ENCODE measurements around the gene GOLT1A.

Gene GOLT1A

DNA sequence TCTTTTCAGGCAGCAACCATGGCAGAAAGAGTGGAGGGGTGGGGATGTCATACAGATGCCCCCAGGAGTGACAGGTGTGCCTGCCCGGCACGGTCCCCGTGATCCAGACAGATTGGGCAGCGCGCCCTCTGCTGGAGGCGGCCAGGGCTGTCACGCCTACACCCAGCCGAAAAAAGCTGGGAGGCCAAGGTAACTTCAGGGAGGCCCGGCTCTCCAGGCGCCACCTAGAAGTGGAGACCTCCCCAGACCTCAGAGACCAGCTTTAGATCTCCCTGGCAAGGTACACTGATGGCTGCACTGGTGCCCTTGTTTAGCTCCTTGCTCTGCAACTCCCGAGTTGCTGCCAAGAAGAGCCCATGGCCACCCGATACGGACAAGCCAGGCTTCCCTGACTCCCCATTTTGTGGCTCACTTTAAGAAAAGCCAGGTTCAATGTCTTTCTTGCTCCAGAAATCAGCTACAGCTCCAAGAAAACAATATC is 6.6 kb downstream of the GOLT1A start:
- H3K4me3 ChIP-seq (ENCODE audit: low read length, poor library complexity, severe bottlenecking): no peak overlapping the region
- H4K20me1 ChIP-seq (ENCODE audit: insufficient read depth, low read length, poor library complexity, severe bottlenecking): no peaks in the 10 kb centered on the region
- peak overlapping the region; percentile 80 for H2AFZ ChIP-seq (ENCODE audit: low read length)
- no peaks in the 10 kb centered on the region for H3K36me3 ChIP-seq (ENCODE audit: insufficient read depth, low read length)
- no peaks in the 10 kb centered on the region for H3K79me2 ChIP-seq (ENCODE audit: insufficient read depth, low read length)
- H3K9me3 ChIP-seq (ENCODE audit: insufficient read depth, low read depth, low read length): no peaks in the 10 kb centered on the region
- no peaks in the 10 kb centered on the region for H3F3A ChIP-seq (ENCODE audit: low read depth)
- H3K9ac ChIP-seq (ENCODE audit: low read depth, low read length, poor library complexity, severe bottlenecking): no peak overlapping the region
- no peaks in the 10 kb centered on the region for H3K27me3 ChIP-seq (ENCODE audit: insufficient read depth, low read length, poor library complexity, severe bottlenecking)
- H3K4me2 ChIP-seq (ENCODE audit: low read depth, low read length, poor library complexity, severe bottlenecking): no peak overlapping the region
- TF ChIP-seq CTCF (conservative IDR thresholded peaks at IDR 0.05; ENCODE audit: low read length) (peak; percentile 89), EZH2phosphoT487 (IDR thresholded peaks at IDR 0.05; ENCODE audit: borderline replicate concordance) (no peak)
- H3K4me1 ChIP-seq (ENCODE audit: insufficient read depth, low read length, poor library complexity, severe bottlenecking): no peaks in the 10 kb centered on the region
- H3K9me2 ChIP-seq (replicated peaks; ENCODE audit: low read depth, low read length): no peaks in the 10 kb centered on the region

- H3K4me1 ChIP-seq (ENCODE audit: insufficient read depth, low read length, poor library complexity, severe bottlenecking): no peaks in the 10 kb centered on the region
- H3K79me2 ChIP-seq (ENCODE audit: insufficient read depth, low read length): no peaks in the 10 kb centered on the region
- no peak for TF ChIP-seq EZH2phosphoT487 (IDR thresholded peaks at IDR 0.05; ENCODE audit: borderline replicate concordance)
- TF ChIP-seq CTCF (conservative IDR thresholded peaks at IDR 0.05; ENCODE audit: low read length): no peak
- H4K20me1 ChIP-seq (ENCODE audit: insufficient read depth, low read length, poor library complexity, severe bottlenecking): no peaks in the 10 kb centered on the region
- no peaks in the 10 kb centered on the region for H3F3A ChIP-seq (ENCODE audit: low read depth)
- H3K27me3 ChIP-seq (ENCODE audit: insufficient read depth, low read length, poor library complexity, severe bottlenecking): no peaks in the 10 kb centered on the region
- no peaks in the 10 kb centered on the region for H3K9me3 ChIP-seq (ENCODE audit: insufficient read depth, low read depth, low read length)
- H3K4me2 ChIP-seq (ENCODE audit: low read depth, low read length, poor library complexity, severe bottlenecking): no peak overlapping the region
- no peak overlapping the region for H3K9ac ChIP-seq (ENCODE audit: low read depth, low read length, poor library complexity, severe bottlenecking)
- H2AFZ ChIP-seq (ENCODE audit: low read length): no peak overlapping the region
- H3K4me3 ChIP-seq (ENCODE audit: low read length, poor library complexity, severe bottlenecking): no peak overlapping the region
- no peaks in the 10 kb centered on the region for H3K9me2 ChIP-seq (replicated peaks; ENCODE audit: low read depth, low read length)
- H3K36me3 ChIP-seq (ENCODE audit: insufficient read depth, low read length): no peaks in the 10 kb centered on the region
Measured at GRCh38 chr1:204206121-204206520, 7.7 kb downstream of the GOLT1A start.

DNA sequence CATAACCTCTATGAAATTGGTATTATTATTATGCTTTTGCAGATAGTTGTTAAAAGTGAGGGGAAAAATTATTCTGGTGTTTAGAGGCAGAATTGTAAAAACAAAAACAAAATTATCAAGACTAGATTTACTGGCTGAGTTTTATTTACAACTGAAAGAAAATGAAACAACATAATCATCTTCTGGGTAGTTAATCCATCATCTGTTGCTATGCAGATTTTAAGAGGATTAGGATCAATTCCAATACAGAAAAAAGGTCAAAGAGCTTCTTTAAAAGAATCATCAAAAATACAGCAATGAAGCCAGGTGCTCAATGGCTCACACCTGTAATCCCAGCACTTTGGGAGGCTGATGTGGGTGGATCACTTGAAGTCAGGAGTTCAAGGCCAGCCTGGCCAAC is 8.3 kb downstream of the GOLT1A start:
- Histone ChIP-seq H4K20me1 (ENCODE audit: insufficient read depth, low read length, poor library complexity, severe bottlenecking) (no peaks in the 10 kb centered on the region), H3K27me3 (ENCODE audit: insufficient read depth, low read length, poor library complexity, severe bottlenecking) (no peaks in the 10 kb centered on the region), H3K4me1 (ENCODE audit: insufficient read depth, low read length, poor library complexity, severe bottlenecking) (no peaks in the 10 kb centered on the region), H3K36me3 (ENCODE audit: insufficient read depth, low read length) (no peaks in the 10 kb centered on the region), H3K79me2 (ENCODE audit: insufficient read depth, low read length) (no peaks in the 10 kb centered on the region), H3K9ac (ENCODE audit: low read depth, low read length, poor library complexity, severe bottlenecking) (no peak overlapping the region), H3K4me3 (ENCODE audit: low read length, poor library complexity, severe bottlenecking) (no peak overlapping the region), H3K9me2 (replicated peaks; ENCODE audit: low read depth, low read length) (no peaks in the 10 kb centered on the region), H2AFZ (ENCODE audit: low read length) (no peak overlapping the region), H3K4me2 (ENCODE audit: low read depth, low read length, poor library complexity, severe bottlenecking) (no peak overlapping the region), H3K9me3 (ENCODE audit: insufficient read depth, low read depth, low read length) (no peaks in the 10 kb centered on the region), H3F3A (ENCODE audit: low read depth) (no peaks in the 10 kb centered on the region)
- TF ChIP-seq CTCF (conservative IDR thresholded peaks at IDR 0.05; ENCODE audit: low read length): no peak
- TF ChIP-seq EZH2phosphoT487 (IDR thresholded peaks at IDR 0.05; ENCODE audit: borderline replicate concordance): no peak
